HepG2 (cell line): ENCODE results near the gene TRIM9. TPM values are rescaled to one million over a fixed set of nuclear protein-coding genes. Genes with fewer than 3 reads are reported as not detected.

Source experiments
- HOXA3 ChIP-seq: sonication (generic); formaldehyde crosslinking; IDR thresholded peaks from 2 replicates; pipeline ENCODE4 v1.5.0; 2020; ENCODE audit warnings: missing genetic modification reagents
- KLF15 ChIP-seq: sonication (generic); formaldehyde crosslinking; IDR thresholded peaks from 2 replicates; pipeline ENCODE4 v1.8.1; 2023; ENCODE audit warnings: borderline replicate concordance, mild to moderate bottlenecking, inconsistent platforms, missing genetic modification reagents, mixed read lengths
- MTA1 ChIP-seq: sonication (generic); formaldehyde crosslinking; IDR thresholded peaks from 2 replicates; pipeline ENCODE4 v1.4.0; 2020; ENCODE audit warnings: missing genetic modification reagents, mild to moderate bottlenecking, borderline replicate concordance
- NFE2 ChIP-seq: sonication (generic); formaldehyde crosslinking; IDR thresholded peaks from 2 replicates; pipeline ENCODE4 v1.4.0; 2020; ENCODE audit warnings: missing genetic modification reagents
- PCBP2 ChIP-seq: fragments of 200-400 bp; formaldehyde crosslinking; optimal IDR thresholded peaks from 2 replicates; pipeline ENCODE3; 2018; ENCODE audit warnings: low read length, low read depth; ENCODE audit not compliant: poor library complexity, severe bottlenecking
- SNAI1 ChIP-seq: sonication (generic); formaldehyde crosslinking; IDR thresholded peaks from 2 replicates; pipeline ENCODE4 v1.5.0; 2020; ENCODE audit warnings: mild to moderate bottlenecking, missing genetic modification reagents, borderline replicate concordance
- TBL1XR1 ChIP-seq: fragments of 150-350 bp; IDR thresholded peaks from 2 replicates; pipeline ENCODE4 v1.6.1; 2014; ENCODE audit warnings: borderline replicate concordance, low read length; ENCODE audit not compliant: partially characterized antibody
- ZBTB7B ChIP-seq: sonication (generic); formaldehyde crosslinking; IDR thresholded peaks from 2 replicates; pipeline ENCODE4 v1.4.0; 2020; ENCODE audit warnings: missing genetic modification reagents
- ZFP36L1 ChIP-seq: sonication (generic); formaldehyde crosslinking; IDR thresholded peaks from 2 replicates; pipeline ENCODE4 v1.8.0; 2022; ENCODE audit warnings: mild to moderate bottlenecking, missing genetic modification reagents, moderate library complexity
- ZNF234 ChIP-seq: sonication (generic); formaldehyde crosslinking; conservative IDR thresholded peaks from 2 replicates; pipeline ENCODE4 v1.5.1; 2020; ENCODE audit warnings: mild to moderate bottlenecking, missing genetic modification reagents
- ZNF317 ChIP-seq: sonication (generic); formaldehyde crosslinking; IDR thresholded peaks from 2 replicates; pipeline ENCODE4 v1.5.0; 2020; ENCODE audit warnings: mild to moderate bottlenecking, missing genetic modification reagents
- ZNF709 ChIP-seq: sonication (generic); formaldehyde crosslinking; IDR thresholded peaks from 2 replicates; pipeline ENCODE4 v1.5.0; 2020; ENCODE audit warnings: mild to moderate bottlenecking, missing genetic modification reagents
- ZNF883 ChIP-seq: sonication (generic); formaldehyde crosslinking; IDR thresholded peaks from 2 replicates; pipeline ENCODE4 v1.5.1; 2020; ENCODE audit warnings: mild to moderate bottlenecking, missing genetic modification reagents; ENCODE audit errors: not compliant biosample characterization
- polyA plus RNA-seq, 8 experiments: library from polyadenylated mRNA; depleted of rRNA in 3 of 8; stranded (reverse) in 7 of 8; unstranded in 1 of 8; fragments of >200 nt; fragmentation: Illumina TruSeq in 4 of 8; extraction: Trizol in 4 of 8; gene quantifications; 2 replicates each; pipeline versions ENCODE4 v1.2.1 to v1.2.3, GENCODE V29; 2011 to 2016; ENCODE audit warnings: low read depth in 4 of 8, missing spikeins in 1 of 8, mixed read lengths in 1 of 8; ENCODE audit not compliant: insufficient read depth in 1 of 8
- total RNA-seq, 5 experiments: library from RNA; depleted of rRNA; stranded (reverse); fragments of >200 nt; fragmentation: Illumina TruSeq; extraction: Trizol; gene quantifications; 2 replicates each; pipeline ENCODE4 v1.2.3, GENCODE V29; 2016; ENCODE audit warnings: low read depth in 1 of 5
- TF ChIP-seq, protein P1 (sequence below): sonication (generic); formaldehyde crosslinking; IDR thresholded peaks from 2 replicates; pipeline ENCODE4 v1.4.0; 2020; ENCODE audit warnings: missing genetic modification reagents
- TF ChIP-seq, protein P2 (sequence below): sonication (generic); formaldehyde crosslinking; IDR thresholded peaks from 2 replicates; pipeline ENCODE4 v1.9.0; 2021; ENCODE audit warnings: missing genetic modification reagents, borderline replicate concordance
- TF ChIP-seq, protein P3 (sequence below): IDR thresholded peaks from 2 replicates; pipeline ENCODE4 v1.6.1; 2016; ENCODE audit warnings: missing compliant biosample characterization, missing genetic modification reagents, borderline replicate concordance
- TF ChIP-seq, protein P4 (sequence below): sonication (generic); formaldehyde crosslinking; IDR thresholded peaks from 2 replicates; pipeline ENCODE4 v1.4.0; 2020; ENCODE audit warnings: mild to moderate bottlenecking, missing genetic modification reagents

TRIM9 gene
- total and polyA plus RNA-seq, 2 of the 13 experiments (the other 11 are each of a cell fraction or from before 2014, with no cell fraction given), result 0.04 to 0.07 TPM

GRCh38 chr14:50943261-50943942, 151.5 kb downstream of the TRIM9 start (continued):
- TF ChIP-seq SNAI1 (CRISPR knock-in tag) (no peak; the same call in 1 of the 2 replicates), ZBTB7B (CRISPR knock-in tag) (peak; percentile 74; the same call in 1 of the 2 replicates), HOXA3 (peak; percentile 32; the same call in 1 of the 2 replicates), ZNF709 (CRISPR knock-in tag) (no peak), ZNF883 (CRISPR knock-in tag) (peak; percentile 46), ZFP36L1 (CRISPR knock-in tag) (no peak), MTA1 (CRISPR knock-in tag) (peak; percentile 42; the same call in 1 of the 2 replicates), ZNF234 (CRISPR knock-in tag) (no peak), PCBP2 (no peak), ZNF317 (CRISPR knock-in tag) (0 out of 2 replicates have a peak, but pooled peaks have one; percentile 36), NFE2 (no peak), TBL1XR1 (no peak), KLF15 (no peak)
- TF ChIP-seq, protein P1, sequence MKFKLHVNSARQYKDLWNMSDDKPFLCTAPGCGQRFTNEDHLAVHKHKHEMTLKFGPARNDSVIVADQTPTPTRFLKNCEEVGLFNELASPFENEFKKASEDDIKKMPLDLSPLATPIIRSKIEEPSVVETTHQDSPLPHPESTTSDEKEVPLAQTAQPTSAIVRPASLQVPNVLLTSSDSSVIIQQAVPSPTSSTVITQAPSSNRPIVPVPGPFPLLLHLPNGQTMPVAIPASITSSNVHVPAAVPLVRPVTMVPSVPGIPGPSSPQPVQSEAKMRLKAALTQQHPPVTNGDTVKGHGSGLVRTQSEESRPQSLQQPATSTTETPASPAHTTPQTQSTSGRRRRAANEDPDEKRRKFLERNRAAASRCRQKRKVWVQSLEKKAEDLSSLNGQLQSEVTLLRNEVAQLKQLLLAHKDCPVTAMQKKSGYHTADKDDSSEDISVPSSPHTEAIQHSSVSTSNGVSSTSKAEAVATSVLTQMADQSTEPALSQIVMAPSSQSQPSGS (CRISPR knock-in tag), result no peak; the same call in 1 of the 2 replicates
- TF ChIP-seq, protein P2, sequence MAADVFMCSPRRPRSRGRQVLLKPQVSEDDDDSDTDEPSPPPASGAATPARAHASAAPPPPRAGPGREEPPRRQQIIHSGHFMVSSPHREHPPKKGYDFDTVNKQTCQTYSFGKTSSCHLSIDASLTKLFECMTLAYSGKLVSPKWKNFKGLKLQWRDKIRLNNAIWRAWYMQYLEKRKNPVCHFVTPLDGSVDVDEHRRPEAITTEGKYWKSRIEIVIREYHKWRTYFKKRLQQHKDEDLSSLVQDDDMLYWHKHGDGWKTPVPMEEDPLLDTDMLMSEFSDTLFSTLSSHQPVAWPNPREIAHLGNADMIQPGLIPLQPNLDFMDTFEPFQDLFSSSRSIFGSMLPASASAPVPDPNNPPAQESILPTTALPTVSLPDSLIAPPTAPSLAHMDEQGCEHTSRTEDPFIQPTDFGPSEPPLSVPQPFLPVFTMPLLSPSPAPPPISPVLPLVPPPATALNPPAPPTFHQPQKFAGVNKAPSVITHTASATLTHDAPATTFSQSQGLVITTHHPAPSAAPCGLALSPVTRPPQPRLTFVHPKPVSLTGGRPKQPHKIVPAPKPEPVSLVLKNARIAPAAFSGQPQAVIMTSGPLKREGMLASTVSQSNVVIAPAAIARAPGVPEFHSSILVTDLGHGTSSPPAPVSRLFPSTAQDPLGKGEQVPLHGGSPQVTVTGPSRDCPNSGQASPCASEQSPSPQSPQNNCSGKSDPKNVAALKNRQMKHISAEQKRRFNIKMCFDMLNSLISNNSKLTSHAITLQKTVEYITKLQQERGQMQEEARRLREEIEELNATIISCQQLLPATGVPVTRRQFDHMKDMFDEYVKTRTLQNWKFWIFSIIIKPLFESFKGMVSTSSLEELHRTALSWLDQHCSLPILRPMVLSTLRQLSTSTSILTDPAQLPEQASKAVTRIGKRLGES (CRISPR knock-in tag), result no peak
- TF ChIP-seq, protein P3, sequence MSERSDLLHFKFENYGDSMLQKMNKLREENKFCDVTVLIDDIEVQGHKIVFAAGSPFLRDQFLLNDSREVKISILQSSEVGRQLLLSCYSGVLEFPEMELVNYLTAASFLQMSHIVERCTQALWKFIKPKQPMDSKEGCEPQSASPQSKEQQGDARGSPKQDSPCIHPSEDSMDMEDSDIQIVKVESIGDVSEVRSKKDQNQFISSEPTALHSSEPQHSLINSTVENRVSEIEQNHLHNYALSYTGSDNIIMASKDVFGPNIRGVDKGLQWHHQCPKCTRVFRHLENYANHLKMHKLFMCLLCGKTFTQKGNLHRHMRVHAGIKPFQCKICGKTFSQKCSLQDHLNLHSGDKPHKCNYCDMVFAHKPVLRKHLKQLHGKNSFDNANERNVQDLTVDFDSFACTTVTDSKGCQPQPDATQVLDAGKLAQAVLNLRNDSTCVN, result no peak
- TF ChIP-seq, protein P4, sequence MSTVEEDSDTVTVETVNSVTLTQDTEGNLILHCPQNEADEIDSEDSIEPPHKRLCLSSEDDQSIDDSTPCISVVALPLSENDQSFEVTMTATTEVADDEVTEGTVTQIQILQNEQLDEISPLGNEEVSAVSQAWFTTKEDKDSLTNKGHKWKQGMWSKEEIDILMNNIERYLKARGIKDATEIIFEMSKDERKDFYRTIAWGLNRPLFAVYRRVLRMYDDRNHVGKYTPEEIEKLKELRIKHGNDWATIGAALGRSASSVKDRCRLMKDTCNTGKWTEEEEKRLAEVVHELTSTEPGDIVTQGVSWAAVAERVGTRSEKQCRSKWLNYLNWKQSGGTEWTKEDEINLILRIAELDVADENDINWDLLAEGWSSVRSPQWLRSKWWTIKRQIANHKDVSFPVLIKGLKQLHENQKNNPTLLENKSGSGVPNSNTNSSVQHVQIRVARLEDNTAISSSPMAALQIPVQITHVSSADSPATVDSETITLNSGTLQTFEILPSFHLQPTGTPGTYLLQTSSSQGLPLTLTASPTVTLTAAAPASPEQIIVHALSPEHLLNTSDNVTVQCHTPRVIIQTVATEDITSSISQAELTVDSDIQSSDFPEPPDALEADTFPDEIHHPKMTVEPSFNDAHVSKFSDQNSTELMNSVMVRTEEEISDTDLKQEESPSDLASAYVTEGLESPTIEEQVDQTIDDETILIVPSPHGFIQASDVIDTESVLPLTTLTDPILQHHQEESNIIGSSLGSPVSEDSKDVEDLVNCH (CRISPR knock-in tag), result no peak
